Stimulated activated CD4-positive, alpha-beta T cell treated with anti-CD3 and anti-CD28 coated beads, Interleukin-4, amount 100 ng/mL, for 48 hours (primary cell): ENCODE data around the gene ADAMTS17.
A peak's percentile ranks its signal among the peaks of the same experiment; 100 is the strongest.
"Not testable (repeated sequence)": the region's sequence is repeated elsewhere in the genome, so short reads cannot be mapped to it uniquely, and the experiment has no call there.

Source experiments
- DNase-seq, 2 donors: peaks; one replicate each; pipeline ENCODE4 v3.0.0-alpha.2; 2020; ENCODE audit warnings: low read depth in 2 of 2

Gene ADAMTS17

DNA sequence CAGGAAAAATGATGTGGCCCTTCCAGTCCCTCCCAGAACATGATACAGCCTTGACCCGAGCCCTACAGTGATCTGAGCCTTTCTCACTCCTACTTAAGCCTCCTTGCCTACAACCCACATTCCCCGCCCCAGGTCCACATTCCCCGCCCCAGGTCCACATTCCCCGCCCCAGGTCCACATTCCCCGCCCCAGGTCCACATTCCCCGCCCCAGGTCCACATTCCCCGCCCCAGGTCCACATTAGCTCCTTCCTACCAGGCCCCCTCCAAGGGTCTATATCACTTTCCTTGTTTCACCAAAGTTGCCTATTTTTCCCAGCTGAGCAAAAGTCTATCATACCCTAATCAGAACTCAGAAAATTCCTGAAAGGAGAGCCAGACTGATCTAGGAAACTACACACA lies 2.3 kb downstream of the ADAMTS17 start:
- not testable (repeated sequence) for DNase-seq

DNA sequence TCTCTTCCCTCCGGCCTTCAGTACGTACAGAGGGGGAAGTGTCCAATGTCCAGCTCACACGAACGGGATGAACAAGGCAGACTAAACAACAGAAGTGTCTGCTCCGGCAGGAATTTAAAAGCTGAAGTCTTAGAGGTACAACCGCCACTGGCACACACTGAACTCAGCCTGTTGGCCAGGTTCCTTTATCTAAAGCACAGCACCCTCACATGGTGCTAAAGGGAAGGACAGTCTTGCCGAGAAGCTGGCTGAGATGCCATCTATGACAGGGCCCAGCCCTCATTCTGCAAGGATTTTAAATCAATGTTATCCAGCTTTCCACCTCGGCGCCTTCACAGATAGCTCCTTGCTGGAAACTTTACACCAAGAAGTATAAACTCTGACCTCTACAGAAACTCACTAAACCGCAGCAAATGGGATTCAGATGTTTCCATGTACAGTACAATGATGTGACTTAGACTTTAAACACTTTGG lies 2.8 kb downstream of the ADAMTS17 start:
- peak; percentile 25 to 37 for DNase-seq

DNA sequence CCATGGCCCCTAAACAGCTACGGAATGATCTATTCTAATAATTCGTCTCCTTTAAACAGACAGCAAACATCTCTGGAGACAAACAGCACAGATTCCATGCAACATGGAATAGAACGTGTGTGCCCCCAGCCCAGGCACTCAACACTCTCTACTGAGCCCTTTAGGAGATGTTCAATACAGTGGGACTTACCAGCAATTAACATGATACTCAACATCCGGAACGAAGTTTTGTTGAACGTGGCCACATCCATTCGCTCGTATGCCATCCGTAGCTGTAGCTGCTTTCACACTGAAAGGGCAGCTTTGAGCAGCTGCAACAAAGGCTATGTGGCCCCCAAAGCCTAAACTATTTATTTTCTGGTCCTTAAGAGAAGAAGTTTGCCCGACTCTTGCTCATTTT lies 3.5 kb downstream of the ADAMTS17 start:
- no peak for DNase-seq

DNA sequence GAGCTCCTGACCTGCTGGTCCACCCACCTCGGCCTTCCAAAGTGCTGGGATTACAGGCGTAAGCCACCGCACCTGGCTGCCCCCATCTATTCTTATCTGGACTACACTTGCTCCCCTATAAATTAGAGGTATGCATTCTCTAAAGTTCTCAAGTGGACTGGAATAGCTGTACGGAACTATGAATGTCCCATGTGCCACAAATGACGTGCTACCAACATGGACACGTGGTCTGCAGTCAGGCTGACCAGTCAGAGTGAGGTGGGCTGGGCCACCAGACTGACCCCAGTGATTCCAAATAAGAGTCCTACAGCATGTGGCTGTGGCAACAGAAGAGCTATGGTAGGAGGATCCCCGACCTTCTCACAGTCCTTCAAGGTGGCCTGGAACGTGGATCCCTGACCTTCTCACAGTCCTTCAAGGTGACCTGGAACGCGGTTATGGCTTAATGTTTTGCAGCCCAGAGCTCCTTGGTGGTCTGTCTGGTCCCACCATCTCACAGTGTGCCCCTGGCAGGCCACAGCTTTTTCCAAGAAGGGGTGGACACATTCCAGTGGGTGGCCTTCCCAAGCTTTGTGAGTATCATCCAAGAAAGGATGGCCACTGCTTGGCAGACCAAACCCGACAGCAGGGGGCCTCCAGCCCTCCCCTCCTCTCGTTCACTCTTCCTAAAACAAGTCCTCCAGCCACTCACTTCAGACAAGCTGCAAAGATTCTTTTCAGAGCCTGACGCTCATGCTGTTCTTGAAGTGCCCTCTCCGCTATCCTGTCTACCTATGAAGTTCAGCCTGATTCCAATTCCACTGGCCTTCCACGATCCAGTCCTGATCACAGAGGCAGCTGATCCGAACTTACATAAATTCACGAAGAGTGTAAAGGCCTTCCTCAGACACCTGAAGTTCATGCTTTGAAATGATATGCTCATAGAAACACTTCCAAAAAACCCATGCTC lies 4.4 kb downstream of the ADAMTS17 start:
- no peak for DNase-seq

DNA sequence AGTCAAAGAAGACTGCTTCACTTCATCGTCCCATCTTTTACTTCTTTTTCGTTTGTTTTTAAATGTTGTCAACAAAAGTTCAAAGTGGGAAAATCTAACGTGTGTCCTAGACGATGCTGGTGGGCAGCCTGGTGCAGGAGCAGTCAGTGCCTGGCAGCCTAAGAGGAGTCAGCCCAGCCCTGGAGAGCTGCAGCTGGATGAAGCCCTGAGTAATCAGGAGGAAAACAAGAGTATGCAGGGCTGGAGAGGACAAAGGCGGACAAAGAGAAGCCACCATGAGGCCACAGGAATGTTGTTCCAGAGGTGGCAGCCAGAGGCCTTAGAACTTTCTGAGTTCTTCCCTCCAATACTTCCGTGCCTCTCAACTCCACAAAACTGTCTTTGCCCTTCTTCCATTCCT lies 5.7 kb downstream of the ADAMTS17 start:
- DNase-seq, result no peak

DNA sequence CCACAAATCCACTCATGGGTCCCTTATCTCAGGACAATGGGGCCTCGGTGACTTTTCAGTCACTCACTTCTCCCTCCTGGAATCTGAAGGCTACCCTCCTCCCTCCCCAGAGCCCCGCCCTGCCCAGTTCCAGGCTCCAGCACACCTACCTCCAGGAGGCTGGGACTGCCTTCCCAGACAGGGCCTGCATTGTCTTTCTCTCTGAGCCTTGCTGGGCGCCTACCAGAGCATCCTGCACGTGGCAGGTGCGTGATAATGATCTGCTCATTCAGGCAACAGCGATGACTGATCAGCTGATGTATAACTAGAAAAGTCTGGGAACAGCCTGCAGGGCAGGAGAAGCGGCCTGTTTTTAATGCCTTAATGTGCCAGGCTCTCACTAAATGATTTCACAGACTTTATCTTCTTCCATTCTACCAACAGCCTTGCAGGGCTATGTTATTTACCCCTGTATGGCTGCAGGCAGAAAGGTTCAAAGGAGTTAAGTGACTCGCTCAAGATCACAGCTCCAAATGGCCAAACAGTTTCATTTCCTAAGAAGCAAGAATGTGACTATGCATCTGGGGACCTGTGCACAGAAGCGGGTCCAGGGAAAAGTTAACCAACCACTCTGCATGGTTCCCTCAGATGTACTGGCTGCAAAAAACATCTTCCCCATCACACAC lies 6.3 kb downstream of the ADAMTS17 start:
- DNase-seq, result no peak

DNA sequence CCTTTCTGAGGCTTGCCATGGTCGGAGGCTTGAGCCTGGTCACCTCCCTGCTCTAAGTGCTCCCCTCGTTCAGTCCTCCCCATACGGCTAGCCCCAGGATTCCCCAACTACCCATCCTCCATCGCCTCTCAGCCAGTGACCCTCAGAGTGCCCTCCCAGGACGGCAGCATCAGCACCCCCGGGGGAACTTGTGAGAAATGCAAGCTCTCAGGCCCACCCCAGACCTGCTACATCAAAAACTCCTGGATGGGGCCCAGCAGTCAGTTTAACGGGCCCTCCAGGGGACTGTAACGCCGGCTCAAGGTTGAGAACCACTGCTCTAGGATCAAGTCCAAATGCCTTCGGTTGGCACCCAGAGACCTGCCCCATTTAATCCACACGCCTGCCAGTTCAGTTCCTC lies 6.9 kb downstream of the ADAMTS17 start:
- DNase-seq, result no peak

DNA sequence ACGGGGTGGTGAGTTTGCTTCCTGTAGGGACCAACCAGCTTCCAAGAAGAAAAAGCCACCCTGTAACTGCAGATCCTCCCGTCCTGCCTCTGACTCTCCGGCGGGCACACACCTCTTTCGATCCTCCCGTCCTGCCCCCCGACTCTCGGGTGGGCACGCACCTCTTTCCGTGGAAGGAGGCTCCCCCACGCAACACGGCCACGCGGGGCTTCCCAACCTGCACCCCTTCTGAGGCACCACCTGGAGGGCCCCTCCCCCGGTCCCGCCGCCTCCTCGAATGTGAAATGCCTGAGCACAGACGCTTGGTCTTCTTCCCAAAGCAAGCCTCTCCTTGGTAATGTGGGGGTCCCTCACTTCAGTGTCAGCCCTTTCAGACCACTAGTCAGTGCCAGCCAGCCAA lies 7.3 kb downstream of the ADAMTS17 start:
- no peak for DNase-seq

DNA sequence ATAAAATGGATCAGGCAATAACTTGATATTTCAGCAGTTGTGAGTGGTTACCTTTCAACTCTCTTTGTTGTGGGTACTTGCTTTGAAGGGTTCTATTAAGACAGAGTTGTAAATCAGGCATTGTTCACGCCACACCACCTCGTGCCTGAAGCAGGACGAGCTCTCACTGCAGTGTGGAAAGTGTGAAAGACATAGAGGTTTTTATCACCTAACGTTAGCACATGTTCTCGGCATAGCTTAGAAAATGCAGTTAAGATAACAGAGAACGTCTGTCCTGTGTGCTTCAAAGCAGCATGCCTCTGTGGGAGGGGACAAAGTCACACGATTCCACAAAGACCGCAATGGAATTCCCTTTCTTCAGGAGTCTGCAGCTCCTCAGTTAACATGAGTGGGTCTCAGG lies 7.8 kb downstream of the ADAMTS17 start:
- no peak for DNase-seq

DNA sequence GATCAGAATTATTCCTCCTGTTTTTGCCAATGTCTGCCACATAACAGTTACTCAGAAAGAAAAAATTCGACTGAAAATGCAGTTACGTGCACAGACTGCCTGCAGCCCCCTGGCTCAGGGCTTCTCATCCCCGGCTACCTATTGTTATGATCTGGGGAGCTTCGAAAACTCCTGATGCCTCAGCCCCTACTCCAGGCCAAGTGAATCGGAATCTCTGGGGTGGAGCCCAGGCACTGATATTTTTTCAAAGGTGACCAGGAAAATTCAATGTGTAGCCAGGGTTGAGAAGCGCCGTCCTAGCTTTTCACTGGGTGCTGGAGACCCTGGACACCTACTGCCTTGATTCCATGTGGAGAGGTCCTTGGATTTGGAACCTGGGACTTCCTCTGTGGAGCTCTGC lies 8.5 kb downstream of the ADAMTS17 start:
- no peak for DNase-seq

DNA sequence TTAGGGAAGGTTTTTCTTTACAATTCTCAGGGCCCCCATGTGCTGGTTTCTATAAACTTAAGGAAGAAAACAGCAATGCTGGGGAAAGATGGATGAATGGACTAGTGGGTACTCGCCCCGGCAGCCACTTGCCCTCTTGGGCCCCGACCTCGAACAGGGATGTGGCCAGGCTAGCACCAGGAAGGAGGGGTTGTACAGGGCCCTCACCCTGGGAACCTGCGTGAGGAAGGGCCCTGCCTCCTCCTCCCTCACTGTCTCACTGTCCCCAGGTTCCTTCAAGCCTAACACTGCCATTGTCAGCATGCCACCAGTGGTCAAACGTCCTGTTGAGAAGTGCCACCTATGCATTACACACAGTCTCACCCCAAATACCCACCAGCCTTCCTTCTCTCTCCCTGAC lies 9.1 kb downstream of the ADAMTS17 start:
- DNase-seq, result no peak

DNA sequence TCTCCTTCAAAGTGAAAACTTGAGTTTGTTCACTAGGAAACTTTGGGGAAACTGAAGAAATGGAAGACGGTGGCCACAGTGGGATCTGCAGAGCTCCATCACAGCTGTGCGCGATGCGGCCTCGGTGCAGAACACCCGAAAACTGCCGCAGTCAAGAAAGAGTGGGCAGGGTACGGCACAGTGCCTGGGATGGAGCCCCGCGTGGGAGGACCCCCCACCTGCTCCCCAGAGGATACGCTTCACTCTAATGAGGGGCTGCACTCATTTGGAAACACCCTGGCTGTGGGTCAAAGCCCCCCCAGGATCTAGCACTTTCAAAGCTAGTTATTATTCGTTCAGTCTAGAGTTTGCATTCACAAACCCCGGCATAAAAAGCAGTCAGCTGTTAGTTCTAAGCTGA lies 9.5 kb downstream of the ADAMTS17 start:
- DNase-seq, result no peak

DNA sequence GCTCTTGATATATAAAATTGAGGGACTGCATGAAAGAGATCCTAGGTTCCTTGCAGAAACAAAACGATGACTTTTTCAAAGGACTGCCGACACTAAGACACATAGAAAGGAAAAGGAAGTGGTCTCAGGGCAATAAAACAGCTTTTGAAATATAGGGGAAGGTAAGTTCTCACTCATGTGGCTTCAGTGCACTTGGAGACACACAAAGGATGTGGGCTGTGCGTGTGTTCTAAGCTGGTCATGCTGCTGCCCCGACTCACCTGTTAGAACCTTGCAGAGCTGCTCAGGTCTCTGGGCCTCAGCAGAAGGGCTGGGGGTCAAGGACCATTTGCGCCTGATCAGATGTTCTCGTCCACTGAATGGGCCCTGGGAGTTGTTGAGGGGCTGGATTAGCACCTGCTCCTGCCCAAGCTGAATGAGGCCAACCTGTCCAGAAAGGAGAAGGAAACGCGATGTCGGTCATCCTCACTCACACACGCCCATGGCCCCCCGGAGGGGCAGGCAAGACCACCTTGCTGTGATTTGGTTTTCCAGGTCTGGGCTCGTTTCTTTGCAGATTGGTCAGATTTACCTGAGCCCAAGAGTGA lies 11.1 kb downstream of the ADAMTS17 start:
- no peak for DNase-seq

DNA sequence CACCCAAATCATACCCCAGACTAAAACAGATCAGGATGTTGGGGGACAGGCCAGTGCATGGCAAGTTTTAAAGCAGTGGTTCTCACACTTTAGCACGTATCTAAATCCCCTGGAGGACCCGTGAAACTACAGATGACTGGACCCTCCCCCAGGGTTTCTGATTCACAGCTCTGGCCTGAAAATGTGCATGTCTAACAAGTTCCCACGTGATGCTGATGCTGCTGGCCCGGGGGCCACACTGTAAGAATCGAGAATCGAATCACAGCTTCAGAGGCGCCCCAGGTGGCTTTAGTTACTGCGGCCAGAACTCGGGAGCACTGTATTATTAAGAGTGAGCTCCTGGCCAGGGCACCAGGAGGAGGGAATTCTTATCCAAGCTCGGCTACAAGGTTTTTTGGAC lies 11.6 kb downstream of the ADAMTS17 start:
- DNase-seq, result peak in 1 of 2 donors; percentile 19

DNA sequence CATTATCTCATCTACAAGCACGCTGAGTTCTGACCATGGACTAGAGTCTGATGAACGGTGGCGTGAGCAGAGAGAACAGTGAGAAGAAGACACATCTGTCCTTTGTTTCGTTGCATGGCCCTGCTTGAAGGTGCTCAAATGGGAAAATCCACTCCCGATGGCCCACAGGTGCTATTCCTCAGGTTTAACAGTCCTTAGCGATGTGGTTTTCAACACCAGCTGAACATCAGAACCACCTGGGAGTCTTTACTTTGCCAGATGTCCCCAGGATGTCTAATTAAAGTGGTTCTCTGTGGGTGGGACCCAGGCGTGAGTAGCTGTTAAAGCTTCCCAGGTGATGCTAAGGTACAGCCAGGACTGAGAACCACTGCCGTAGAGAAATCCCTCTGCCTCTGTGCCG lies 13.0 kb downstream of the ADAMTS17 start:
- no peak for DNase-seq

DNA sequence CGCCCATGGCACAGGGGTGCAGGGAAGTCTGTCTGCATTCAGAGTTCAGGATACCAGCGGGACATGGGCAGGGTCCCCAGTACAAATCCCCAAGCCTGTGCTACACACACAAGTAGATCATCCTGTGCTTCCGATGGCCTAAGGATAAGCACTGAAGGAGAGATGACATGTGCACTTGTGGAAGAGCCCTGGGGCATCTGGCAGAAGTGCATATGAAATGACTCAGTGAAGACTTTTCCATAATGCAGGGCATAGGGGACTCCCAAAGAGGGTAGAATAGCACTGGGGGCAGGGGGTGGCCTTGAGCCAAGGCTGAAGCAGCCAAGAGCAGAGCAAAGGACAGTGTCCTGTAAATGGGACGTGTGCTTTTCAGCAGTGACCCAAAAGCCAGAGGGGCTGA lies 22.9 kb downstream of the ADAMTS17 start:
- no peak for DNase-seq

DNA sequence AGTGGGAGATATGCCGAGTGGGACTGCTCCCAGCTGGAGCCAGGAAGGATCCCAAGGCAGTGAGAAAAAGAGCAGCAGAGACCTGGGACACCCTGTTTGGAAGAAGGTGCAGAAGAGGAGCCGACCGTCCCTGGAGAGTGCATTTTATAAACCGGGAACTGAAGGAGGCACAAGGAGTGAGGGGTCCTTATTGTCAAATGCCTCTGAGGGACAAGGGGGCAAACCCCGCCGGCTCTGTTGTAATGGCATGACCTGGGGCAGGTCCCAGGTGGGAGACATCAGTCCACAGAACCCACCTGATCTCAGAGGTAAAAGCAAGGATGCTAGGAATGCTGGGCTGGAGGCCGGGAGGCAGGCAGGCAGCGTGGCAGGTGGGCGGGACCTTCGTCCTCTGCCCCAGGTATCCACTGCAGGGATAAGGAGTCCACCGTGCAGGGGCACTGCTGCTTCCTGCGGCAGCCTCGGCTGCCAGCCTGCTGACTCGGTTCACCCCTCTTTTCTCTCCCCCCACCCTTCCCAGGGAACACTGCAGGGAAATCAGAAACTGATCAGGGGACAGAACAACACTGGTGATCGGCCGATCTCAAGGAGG lies 26.9 kb downstream of the ADAMTS17 start:
- no peak for DNase-seq

DNA sequence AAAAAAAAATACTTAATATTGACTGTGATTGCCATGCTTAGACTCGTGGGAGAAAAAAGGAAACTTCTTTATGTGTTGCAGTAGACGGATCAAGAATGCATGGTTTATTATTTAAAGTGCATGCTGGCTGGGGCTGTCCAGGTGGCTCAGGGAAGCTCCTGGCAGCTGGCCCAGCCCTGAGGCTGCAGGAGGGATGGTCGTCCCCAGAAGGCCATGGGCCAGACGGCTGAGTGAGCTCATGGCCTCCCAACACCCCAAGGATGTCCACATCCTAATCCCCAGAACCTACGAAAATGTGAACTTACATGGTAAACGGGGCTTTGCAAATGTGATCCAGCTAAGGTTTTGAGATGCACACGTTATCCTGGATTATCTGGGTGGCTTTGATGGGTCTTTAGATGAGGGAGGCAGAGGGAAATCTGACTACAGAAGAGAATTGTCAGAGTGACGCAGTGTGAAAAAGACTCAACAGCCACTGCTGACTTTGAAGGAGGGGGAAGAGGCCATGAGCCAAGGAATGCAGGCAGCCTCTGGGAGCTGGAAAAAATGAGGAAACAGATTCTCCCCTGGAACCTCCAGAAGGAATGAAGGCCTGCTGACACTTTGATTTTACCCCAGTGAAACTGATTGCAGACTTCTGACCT lies 29.8 kb downstream of the ADAMTS17 start:
- no peak for DNase-seq

DNA sequence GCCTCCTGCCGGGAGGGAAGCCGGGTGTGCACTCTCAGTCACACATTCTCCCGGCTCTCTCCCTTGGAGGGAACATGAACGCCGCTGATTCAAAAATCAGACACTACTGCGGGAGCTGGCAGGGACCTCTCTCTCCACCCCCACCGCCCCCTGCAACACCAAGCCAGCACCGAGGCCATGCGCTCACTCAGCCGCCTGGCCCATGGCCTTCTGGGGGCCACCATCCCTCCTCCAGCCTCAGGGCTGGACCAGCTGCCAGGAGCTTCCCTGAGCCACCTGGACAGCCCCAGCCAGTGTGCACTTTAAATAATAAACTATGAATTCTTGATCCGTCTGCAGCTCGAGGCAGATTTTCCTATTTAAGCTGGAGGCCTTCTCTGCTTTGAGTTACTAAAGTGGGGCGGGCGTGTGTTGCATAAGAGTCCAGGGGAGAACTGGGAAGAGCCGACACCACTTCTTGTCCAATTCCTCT lies 30.6 kb downstream of the ADAMTS17 start:
- DNase-seq, result no peak

DNA sequence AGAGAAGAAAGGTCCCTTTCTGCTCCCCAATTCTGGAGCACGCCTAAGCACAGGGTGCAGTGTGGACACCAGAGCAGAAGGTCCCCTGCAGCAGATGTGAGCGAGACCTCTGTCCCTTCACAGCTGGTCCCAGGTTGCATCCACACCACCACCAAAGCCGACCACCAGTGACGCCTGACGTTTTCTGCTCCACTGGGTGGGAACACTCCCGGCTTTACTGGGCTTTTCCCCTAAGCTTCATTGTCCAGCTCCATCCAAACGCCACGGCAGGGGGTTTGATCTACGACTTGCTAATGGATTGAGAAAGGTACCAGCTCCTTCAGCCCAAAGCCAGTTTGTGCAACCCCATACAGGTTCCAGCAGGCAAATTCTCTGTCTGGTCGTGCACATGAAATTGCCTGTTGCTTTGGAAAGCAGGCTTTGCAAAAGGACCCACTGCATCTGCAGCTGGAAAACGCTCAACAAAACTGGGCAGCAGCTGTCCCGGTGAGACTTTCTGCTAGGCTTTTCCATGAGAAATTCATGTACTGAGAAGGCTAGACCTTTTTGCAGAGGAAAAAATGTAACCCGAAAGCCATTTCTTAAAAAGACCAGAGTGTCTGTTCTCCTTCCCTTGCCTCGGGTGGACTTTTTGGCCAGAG lies 31.1 kb downstream of the ADAMTS17 start:
- DNase-seq, result no peak

DNA sequence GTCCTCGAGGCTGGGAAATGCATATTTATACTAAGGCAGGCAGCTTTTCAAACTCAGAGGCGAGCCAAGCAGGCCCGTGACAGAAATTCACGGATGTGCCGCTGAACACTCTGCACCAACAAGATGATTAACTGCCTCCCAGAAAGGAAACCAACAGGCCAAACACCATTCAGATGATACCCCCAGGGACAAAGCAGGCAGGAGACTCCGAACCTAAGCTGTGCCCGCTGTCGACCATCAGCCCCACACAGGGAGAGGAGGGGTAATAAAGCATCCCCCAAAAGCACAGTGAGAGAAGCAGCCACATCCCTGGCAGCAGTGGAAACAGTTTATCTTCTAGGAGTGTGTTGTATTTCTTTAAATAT lies 31.8 kb downstream of the ADAMTS17 start:
- no peak for DNase-seq
